HUES64 (cell line): ENCODE data around the gene MFSD8.

Experiments
- H3K27ac ChIP-seq: 2 replicates; pipeline ENCODE4 v1.7.0; 2013; ENCODE audit warnings: low read depth, low read length, inconsistent platforms
- H3K27me3 ChIP-seq: 2 replicates; pipeline ENCODE4 v1.6.1; 2013; ENCODE audit warnings: mild to moderate bottlenecking, low read length; ENCODE audit not compliant: insufficient read depth
- H3K36me3 ChIP-seq: 2 replicates; pipeline ENCODE4 v1.6.1; 2013; ENCODE audit warnings: mild to moderate bottlenecking, low read length; ENCODE audit not compliant: insufficient read depth
- H3K4me1 ChIP-seq: 2 replicates; pipeline ENCODE4 v1.6.1; 2013; ENCODE audit warnings: mild to moderate bottlenecking, low read length, moderate library complexity; ENCODE audit not compliant: insufficient read depth
- H3K4me3 ChIP-seq: 2 replicates; pipeline ENCODE4 v1.5.1; 2013; ENCODE audit warnings: mild to moderate bottlenecking, low read length, moderate library complexity
- H3K9ac ChIP-seq: 2 replicates; pipeline ENCODE4 v1.6.1; 2013; ENCODE audit warnings: mild to moderate bottlenecking, low read depth, low read length
- H3K9me3 ChIP-seq: 2 replicates; pipeline ENCODE4 v1.6.1; 2013; ENCODE audit warnings: low read depth, low read length; ENCODE audit not compliant: insufficient read depth
- WGBS: fragments of 150-250, 120-280 bp; methylation state at CpG from one replicate; pipeline ENCODE4 v1.1.7; 2013; ENCODE audit warnings: missing lambda C conversion rate; 5-methylcytosine and 5-hydroxymethylcytosine counted together

The MFSD8 gene

GRCh38 chr4:127888559-127888958 is 76.4 kb downstream of the MFSD8 start:
- peaks cover 99% of the 10 kb centered on the region for H3K36me3 ChIP-seq
- no peaks in the 10 kb centered on the region for H3K4me1 ChIP-seq
- H3K9ac ChIP-seq = no peak overlapping the region
- H3K27me3 ChIP-seq = no peaks in the 10 kb centered on the region
- H3K4me3 ChIP-seq = no peak overlapping the region
- no peaks in the 10 kb centered on the region for H3K9me3 ChIP-seq
- H3K27ac ChIP-seq = no peak overlapping the region
- WGBS = no CpG with 5 or more reads among the region's 1 CpG

- peak overlapping the region; percentile 99 for H3K9ac ChIP-seq
- H3K9me3 ChIP-seq = no peaks in the 10 kb centered on the region
- WGBS = 2% methylated on average over 7 of the region's 7 CpGs
- peaks cover 45% of the 10 kb centered on the region for H3K36me3 ChIP-seq
- no peaks in the 10 kb centered on the region for H3K27me3 ChIP-seq
- H3K4me1 ChIP-seq = no peaks in the 10 kb centered on the region
- peak overlapping the region; percentile 100 for H3K27ac ChIP-seq
- peak overlapping the region; percentile 93 for H3K4me3 ChIP-seq
Measured at GRCh38 chr4:127881563-127881864, 83.5 kb downstream of the MFSD8 start.

GRCh38 chr4:127880763-127881562 is 84.0 kb downstream of the MFSD8 start, which contains the start of gene PLK4:
Gene PLK4, plus strand, starts transcription at chr4:127880893. Its CDS starts 242 bp downstream, at chr4:127881135.
- Histone ChIP-seq H3K9ac (peak within 1 kb of the TSS; percentile 99), H3K27me3 (no peaks in the 10 kb centered on the region), H3K9me3 (no peaks in the 10 kb centered on the region), H3K4me3 (peak within 1 kb of the TSS; percentile 93), H3K27ac (peak within 1 kb of the TSS; percentile 100), H3K4me1 (no peaks in the 10 kb centered on the region), H3K36me3 (peaks cover 40% of the 10 kb centered on the region)
- under 1% methylated on average over 70 of the region's 70 CpGs for WGBS

- peaks cover 6% of the 10 kb centered on the region; the same call in 1 of the 2 replicates for H3K36me3 ChIP-seq
- no peaks in the 10 kb centered on the region for H3K4me1 ChIP-seq
- H3K4me3 ChIP-seq = no peak overlapping the region
- H3K27ac ChIP-seq = no peak overlapping the region
- no peaks in the 10 kb centered on the region for H3K27me3 ChIP-seq
- H3K9ac ChIP-seq = no peak overlapping the region
- H3K9me3 ChIP-seq = no peaks in the 10 kb centered on the region
Measured at GRCh38 chr4:127875791-127876190, 89.2 kb downstream of the MFSD8 start.

- no peaks in the 10 kb centered on the region for H3K27me3 ChIP-seq
- no peak overlapping the region for H3K4me3 ChIP-seq
- no peaks in the 10 kb centered on the region for H3K9me3 ChIP-seq
- 63% methylated on average over 3 of the region's 3 CpGs for WGBS
- no peak overlapping the region for H3K27ac ChIP-seq
- no peaks in the 10 kb centered on the region for H3K4me1 ChIP-seq
- no peak overlapping the region for H3K9ac ChIP-seq
- 0 out of 2 replicates have a peak, but pooled peaks cover 4% of the 10 kb centered on the region for H3K36me3 ChIP-seq
Measured at GRCh38 chr4:127870688-127871087, 94.3 kb downstream of the MFSD8 start.

- Histone ChIP-seq H3K9me3 (no peaks in the 10 kb centered on the region), H3K36me3 (0 out of 2 replicates have a peak, but pooled peaks cover under 1% of the 10 kb centered on the region), H3K27ac (no peak overlapping the region), H3K27me3 (no peaks in the 10 kb centered on the region), H3K4me1 (no peaks in the 10 kb centered on the region), H3K4me3 (no peak overlapping the region), H3K9ac (no peak overlapping the region)
Measured at GRCh38 chr4:127870281-127870680, 94.7 kb downstream of the MFSD8 start.

GRCh38 chr4:127868196-127868595 is 96.8 kb downstream of the MFSD8 start:
- Histone ChIP-seq H3K27ac (no peak overlapping the region), H3K9ac (no peak overlapping the region), H3K4me1 (no peaks in the 10 kb centered on the region), H3K36me3 (no peaks in the 10 kb centered on the region), H3K9me3 (no peaks in the 10 kb centered on the region), H3K27me3 (no peaks in the 10 kb centered on the region), H3K4me3 (no peak overlapping the region)
- no CpG with 5 or more reads among the region's 2 CpGs for WGBS
